ENCODE measurements around the gene DUSP16. TPM values are rescaled to one million over a fixed set of nuclear protein-coding genes. Genes with fewer than 3 reads are reported as not detected.
A peak's percentile ranks its signal among the peaks of the same experiment; 100 is the strongest.
"Not testable (repeated sequence)": the region's sequence is repeated elsewhere in the genome, so short reads cannot be mapped to it uniquely, and the experiment has no call there.

The DUSP16 gene
- polyA plus RNA-seq, 5 donors = 28.8 to 36.2 (median 31.3) TPM

DNA sequence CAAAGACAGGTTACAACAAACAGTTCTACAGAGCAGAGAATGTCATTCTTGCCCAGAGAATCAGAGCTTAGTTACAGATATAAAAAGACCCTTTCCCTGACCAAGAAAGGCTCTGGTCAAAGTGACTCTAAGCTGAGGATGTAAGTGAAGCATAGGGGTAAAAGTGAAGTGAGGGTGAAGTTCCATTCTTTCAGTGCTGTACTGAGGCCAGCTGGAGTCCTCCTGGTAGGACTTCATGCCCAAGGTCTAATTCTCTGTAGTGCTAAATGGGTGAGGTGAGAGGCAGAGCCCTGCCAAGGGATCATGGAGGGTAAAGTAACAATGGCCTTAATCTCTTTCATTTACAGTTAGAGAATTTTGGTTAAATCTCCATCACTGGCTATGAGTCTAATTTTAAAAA, 38.5 kb downstream of the DUSP16 start:
- DNase-seq = no peak

DNA sequence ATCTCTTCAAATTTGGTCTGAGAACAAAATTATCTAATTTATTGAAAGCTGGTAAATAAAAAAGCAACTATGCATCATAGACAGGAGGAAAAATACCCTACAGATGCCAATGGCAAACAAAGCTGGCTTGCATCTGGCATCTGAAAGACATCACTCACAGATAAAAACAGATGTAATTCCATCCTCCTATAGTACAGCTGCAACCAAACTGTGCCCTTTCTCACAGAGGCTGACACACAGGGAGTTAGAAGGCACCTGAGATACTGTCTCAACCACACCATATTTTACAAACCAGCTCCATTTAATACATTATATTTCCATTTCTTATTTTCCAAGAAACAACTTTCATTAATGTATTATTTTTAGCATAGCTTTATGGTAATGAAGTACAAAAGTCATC, 39.4 kb downstream of the DUSP16 start:
- no peak for DNase-seq

- not testable (repeated sequence) for DNase-seq
These were observed 40.0 kb downstream of the DUSP16 start for GRCh38 chr12:12522657-12523056.

DNA sequence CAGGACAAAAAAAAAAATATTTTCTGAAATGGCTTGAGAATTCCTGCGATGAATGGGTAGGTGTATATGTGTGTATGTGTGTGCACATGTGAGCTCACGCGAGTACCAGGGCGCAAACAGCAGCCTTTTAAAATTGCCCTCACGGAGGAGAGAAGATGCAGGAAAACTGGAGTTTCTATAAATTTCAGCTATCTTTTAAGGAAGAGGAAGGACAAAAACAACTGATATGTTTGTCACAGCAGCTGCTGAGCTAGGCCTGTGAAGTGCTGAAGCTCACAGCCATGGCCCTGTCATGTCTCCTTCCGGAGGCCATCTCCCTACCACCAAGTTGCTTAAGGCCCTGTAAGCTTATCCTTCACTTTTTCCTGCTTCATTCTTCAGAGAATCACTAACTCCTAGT, 40.8 kb downstream of the DUSP16 start:
- no peak for DNase-seq

DNA sequence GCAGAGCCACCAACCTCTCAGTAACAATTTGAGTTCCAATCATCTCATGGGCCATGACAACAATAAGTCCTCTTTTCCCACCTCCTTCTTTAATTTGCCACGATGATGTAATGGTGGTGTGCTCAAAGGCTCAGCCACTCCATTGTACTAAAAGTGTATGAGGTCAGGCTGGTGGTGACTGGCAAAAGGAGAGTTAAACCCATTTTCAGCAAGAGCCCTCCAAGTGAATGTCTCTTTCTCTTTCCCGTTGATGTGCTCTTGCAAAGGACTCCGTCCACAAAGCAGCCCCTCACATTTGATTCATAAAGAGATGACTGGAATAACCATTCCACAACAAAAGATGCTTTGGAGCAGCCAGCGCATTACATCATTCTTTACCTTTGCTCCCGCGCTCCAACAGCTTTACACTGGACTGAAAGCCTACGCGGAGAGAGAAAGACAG, 41.6 kb downstream of the DUSP16 start:
- no peak for DNase-seq

DNA sequence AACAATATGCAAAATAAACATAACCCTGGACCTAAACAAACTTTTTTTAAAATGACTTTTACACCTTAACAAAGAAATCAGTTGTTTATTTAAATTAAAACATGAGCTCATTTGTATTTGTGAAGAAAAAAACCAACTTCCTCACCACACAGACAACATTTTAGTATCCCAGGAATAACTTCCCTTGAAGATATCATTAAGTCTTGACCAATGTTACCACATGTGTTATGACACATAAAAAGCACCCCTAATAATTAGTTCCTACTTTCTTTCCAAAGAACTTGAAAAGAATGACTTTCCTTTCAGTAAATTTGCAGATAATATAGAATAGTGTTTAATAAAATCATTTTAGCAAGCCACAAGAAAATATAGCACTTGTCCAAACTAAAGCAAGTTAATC, 42.4 kb downstream of the DUSP16 start:
- no peak for DNase-seq

GRCh38 chr12:12519354-12519998, 43.2 kb downstream of the DUSP16 start:
- DNase-seq = no peak

DNA sequence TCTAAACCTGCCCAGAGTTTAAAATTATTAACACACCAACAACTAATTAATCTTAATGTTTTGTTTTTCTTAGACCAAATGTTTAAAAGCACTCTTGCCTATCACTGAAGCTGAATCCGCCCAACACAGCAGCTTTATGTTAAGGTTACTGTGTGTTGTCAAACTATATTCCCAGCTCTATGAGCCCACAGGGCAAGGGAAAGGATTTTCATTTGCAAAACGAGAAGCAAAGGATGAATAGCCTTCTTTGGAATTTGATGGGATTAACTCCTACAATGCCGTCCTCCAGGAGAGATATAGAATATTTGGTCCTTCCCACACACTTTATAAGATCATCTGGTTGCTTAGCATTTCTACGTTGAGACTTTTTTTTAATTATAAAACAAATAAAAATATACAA, 43.7 kb downstream of the DUSP16 start:
- DNase-seq = no peak

DNA sequence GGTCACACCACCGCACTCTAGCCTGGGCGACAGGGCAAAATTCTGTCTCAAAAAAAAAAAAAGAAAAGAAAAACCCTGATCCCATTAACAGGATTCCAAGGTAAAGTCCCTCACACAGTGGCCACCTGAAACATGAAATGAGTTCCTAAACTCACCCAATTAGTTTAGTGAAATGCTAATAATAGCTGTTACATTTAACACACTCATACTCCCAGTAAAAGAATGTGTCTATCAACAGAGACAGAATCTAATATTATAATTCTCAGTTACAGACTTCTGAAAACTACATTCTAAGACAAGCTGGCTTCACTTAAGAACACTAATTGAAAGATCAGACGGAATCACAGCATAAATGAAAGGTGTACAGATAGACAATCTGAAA, 44.2 kb downstream of the DUSP16 start:
- DNase-seq = no peak

- DNase-seq = no peak
These were observed 49.2 kb downstream of the DUSP16 start for GRCh38 chr12:12513416-12514006.

DNA sequence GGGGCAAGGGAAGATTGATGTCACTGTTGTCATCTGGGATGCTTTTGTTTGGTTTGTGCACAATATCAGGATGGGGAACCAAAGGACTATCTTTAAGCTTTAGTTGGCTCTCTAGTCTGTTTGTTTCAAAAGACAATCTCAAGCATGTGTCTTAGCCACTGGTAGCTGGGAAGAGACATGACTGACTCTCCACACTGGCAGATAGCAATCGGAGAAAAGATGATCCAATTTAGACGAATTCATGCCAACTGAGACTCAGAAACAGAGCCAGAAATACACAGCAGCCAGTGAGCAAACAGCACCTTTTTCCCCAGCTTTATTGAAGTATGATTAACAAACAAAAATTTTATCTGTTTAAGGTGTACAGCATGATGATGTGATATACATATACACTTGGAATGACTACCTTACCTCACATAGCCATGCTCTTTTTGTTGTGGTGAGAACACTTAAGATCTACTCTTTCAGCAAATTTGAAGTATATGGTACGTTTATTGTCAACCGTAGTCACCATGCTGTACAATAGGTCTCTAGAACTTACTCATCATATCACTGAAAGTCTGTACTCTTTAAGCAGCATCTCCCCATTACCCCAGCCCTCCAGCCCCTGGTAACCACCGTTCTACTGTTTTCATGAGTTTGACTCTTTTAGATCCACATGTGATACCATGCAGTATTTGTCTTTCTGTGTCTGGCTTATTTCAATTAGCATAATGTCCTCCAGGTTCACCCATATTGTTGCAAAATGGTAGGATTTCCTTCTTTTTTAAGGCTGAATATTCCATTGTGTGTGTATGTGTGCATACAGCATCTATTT, 50.6 kb downstream of the DUSP16 start:
- DNase-seq = no peak

- DNase-seq = no peak
These were observed 51.5 kb downstream of the DUSP16 start for GRCh38 chr12:12511021-12511783.

GRCh38 chr12:12510551-12510950, 52.1 kb downstream of the DUSP16 start:
- DNase-seq = no peak

DNA sequence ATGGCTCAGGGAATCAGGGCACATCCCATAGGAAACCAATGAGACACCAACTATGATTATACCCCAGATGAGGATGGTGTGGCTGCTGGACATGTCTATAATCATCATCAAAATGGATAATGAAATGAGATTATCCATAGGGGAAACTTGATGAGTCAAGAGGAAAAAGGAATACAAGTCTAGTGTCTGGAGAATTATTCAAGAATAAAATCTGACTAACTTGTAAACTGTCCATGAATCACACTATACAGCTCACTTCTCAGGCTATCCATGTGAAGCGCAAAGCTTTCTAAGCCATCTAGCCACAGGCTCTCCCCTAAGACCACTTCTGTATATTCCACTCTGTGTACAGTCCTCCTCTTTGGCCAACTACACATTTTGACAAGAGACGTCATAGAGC, 52.5 kb downstream of the DUSP16 start:
- no peak for DNase-seq

DNA sequence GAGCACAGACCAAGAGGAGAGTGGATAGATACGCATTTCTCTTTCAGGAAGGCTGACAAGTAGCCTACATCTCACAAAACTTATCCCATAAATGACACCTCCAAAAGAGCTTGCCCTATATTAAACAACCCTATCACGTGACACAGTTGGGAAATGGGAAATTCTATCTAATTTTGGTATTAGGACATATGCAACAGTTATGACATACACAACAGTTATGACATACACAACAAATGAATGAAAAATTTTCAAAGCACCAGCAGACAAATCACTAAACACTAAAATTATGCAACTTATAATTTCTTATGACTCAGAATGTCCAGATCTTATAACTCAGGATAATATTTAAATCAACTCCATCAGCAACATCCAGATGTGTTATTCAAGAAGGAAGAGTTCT, 54.1 kb downstream of the DUSP16 start:
- no peak for DNase-seq

GRCh38 chr12:12507121-12507520, 55.5 kb downstream of the DUSP16 start:
- DNase-seq = no peak

DNA sequence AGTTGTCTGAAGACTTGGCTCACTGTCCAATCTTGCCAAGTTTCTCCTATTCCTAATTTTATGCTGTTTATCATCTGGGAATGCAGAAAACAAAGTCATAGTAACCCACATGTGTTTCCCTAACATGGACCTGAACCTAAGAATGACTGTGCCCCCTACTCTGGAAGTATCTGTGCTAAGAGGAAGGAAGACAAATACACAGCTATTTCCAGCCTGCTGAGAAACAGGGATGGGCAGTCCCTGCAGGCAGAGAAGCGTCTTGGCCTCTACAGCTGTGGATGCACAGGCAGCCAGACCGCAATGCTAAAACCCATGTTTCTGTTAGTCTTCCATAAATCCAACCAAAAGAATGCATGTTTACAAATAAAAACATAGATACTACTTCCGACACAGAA, 56.2 kb downstream of the DUSP16 start:
- DNase-seq = peak; percentile 41 to 54

GRCh38 chr12:12505544-12506495, 56.8 kb downstream of the DUSP16 start:
- DNase-seq = peak; percentile 19 to 50

GRCh38 chr12:12503384-12504078, 59.1 kb downstream of the DUSP16 start:
- DNase-seq = no peak

DNA sequence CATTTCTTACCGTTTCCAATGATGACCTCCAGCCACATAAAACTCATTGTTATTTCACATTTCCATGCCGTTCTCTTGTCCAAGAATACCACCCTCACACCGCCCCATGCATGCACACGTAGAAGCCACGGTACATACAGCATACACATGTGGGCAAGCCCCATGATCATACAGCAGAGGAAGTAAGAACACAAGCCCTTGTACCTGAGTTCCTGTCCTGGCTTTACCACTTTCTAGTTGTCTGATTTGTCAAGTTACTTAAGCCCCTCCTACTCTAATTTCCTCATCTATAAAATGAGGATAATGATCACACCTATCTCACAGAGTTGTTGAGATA, 59.9 kb downstream of the DUSP16 start:
- DNase-seq = no peak
